Panc1 (cell line): Measurements from ENCODE around the gene CLEC16A. TPM values are rescaled to one million over a fixed set of nuclear protein-coding genes. Genes with fewer than 3 reads are reported as not detected.

Source experiments
- ATAC-seq: fragments of 200-7000 bp; cut with Tn5 transposase; 2 replicates; pipeline ENCODE4 v1.9.1; 2020; ENCODE audit warnings: mild to moderate bottlenecking, moderate library complexity
- BruUV-seq: library from RNA; stranded (reverse); fragments of 400-500 nt; replicated peaks from 2 replicates; lab custom pipeline; 2021; lab: Mats Ljungman, UMichigan
- CTCF ChIA-PET: fragments of 300-600 bp; sonication (Branson Sonifier 250); formaldehyde crosslinking; loops from one replicate; lab custom pipeline; 2022; ENCODE audit warnings: antibody characterized with exemption; lab: Charles Lee
- POLR2A ChIA-PET: fragments of 300-600 bp; sonication (Branson Sonifier 250); formaldehyde crosslinking; loops from one replicate; lab custom pipeline; 2022; ENCODE audit warnings: antibody characterized with exemption; lab: Charles Lee
- DNase-seq: peaks from one replicate; pipeline ENCODE4 v3.0.0-alpha.2; 2010; ENCODE audit warnings: low read depth, low spot score
- H3K27ac ChIP-seq: 2 replicates; pipeline ENCODE4 v1.5.1; 2011; ENCODE audit warnings: mild to moderate bottlenecking, low read length, inconsistent platforms
- H3K27me3 ChIP-seq: fragments of 200-500 bp; sonication (Bioruptor generic); 2 replicates; pipeline ENCODE4 v1.6.0; 2014; ENCODE audit warnings: low read length, inconsistent platforms; ENCODE audit not compliant: control insufficient read depth, insufficient read depth
- H3K36me3 ChIP-seq: fragments of 200-500 bp; sonication (Bioruptor generic); 2 replicates; pipeline ENCODE4 v1.5.1; 2014; ENCODE audit warnings: inconsistent platforms, mild to moderate bottlenecking, low read length, moderate library complexity; ENCODE audit not compliant: control insufficient read depth, insufficient read depth
- H3K4me1 ChIP-seq: 2 replicates; pipeline ENCODE4 v1.5.1; 2011; ENCODE audit warnings: inconsistent platforms, mild to moderate bottlenecking, low read length, moderate library complexity; ENCODE audit not compliant: control insufficient read depth, insufficient read depth
- H3K4me3 ChIP-seq, 2 experiments: 2 replicates each; pipeline ENCODE4 v1.5.1; 2011 to 2012; ENCODE audit warnings: low read depth in 2 of 2, low read length in 2 of 2, mild to moderate bottlenecking in 2 of 2, inconsistent platforms in 1 of 2, moderate library complexity in 1 of 2
- H3K9me3 ChIP-seq: fragments of 200-500 bp; sonication (Bioruptor generic); 2 replicates; pipeline ENCODE4 v1.5.1; 2014; ENCODE audit warnings: low read depth, mild to moderate bottlenecking, inconsistent platforms, low read length, moderate library complexity; ENCODE audit not compliant: control insufficient read depth, insufficient read depth
- CTCF ChIP-seq: fragments of 450-650 bp; IDR thresholded peaks from 2 replicates; pipeline ENCODE4 v1.5.1; 2017; ENCODE audit warnings: mild to moderate bottlenecking
- POLR2AphosphoS5 ChIP-seq: IDR thresholded peaks from 2 replicates; pipeline ENCODE4 v1.6.1; 2012; ENCODE audit warnings: mild to moderate bottlenecking, low read depth, low read length, moderate library complexity
- REST ChIP-seq, 2 experiments: IDR thresholded peaks; 2 replicates each; pipeline ENCODE4 v1.6.1; 2011 to 2012; ENCODE audit warnings: low read depth in 2 of 2, control low read depth in 1 of 2, low read length in 1 of 2, mild to moderate bottlenecking in 1 of 2, moderate library complexity in 1 of 2; ENCODE audit not compliant: insufficient read depth in 1 of 2
- SIN3A ChIP-seq: IDR thresholded peaks from 2 replicates; pipeline ENCODE4 v1.6.1; 2012; ENCODE audit warnings: low read depth, mild to moderate bottlenecking, low read length, moderate library complexity, borderline replicate concordance; ENCODE audit not compliant: insufficient read depth
- TCF7L2 ChIP-seq: IDR thresholded peaks from 2 replicates; pipeline ENCODE4 v1.6.1; 2011; ENCODE audit warnings: mild to moderate bottlenecking, low read depth, low read length, inconsistent platforms
- in situ Hi-C: cut with HindIII; loops from 2 replicates; pipeline ENCODE4 v1.10.0; 2016; ENCODE audit warnings: low sequenced_read_pairs, low pct_unique_long_range_greater_than_20kb
- intact Hi-C: fragments of 100-400 bp; cut with micrococcal nuclease; formaldehyde crosslinking; loops from one replicate; pipeline ENCODE4 v1.10.0; 2022; ENCODE audit not compliant: unreplicated experiment
- total RNA-seq: library from RNA; stranded (reverse); gene quantifications from one replicate; pipeline ENCODE4 v1.2.1, GENCODE V29; 2021; ENCODE audit not compliant: unreplicated experiment

The CLEC16A gene
- total RNA-seq, 1 experiment from 2014 or later, result 21.0 TPM

GRCh38 chr16:10938321-10938720 is 6.0 kb upstream of the CLEC16A start:
- Histone ChIP-seq H3K27me3 (no peaks in the 10 kb centered on the region), H3K4me3 (no peak overlapping the region), H3K36me3 (no peaks in the 10 kb centered on the region), H3K9me3 (no peaks in the 10 kb centered on the region), H3K27ac (no peak overlapping the region), H3K4me1 (peaks cover 26% of the 10 kb centered on the region)
- DNase-seq (no peak), ATAC-seq (no peak)
- no TSS peak for BruUV-seq
- intact Hi-C loops (no loop called here), in situ Hi-C loops (no loop called here)
- ChIA-PET CTCF (no interaction called here), POLR2A (no interaction called here)
- TF ChIP-seq SIN3A (no peak), POLR2AphosphoS5 (no peak), TCF7L2 (no peak), REST (IDR thresholded peaks at IDR 0.05; ENCODE audit: insufficient read depth in 1 of 2, low read depth in 2 of 2, low read length in 1 of 2) (no peak)

- intact Hi-C loops, result no loop called here
- POLR2A ChIA-PET, result no interaction called here
Observed at GRCh38 chr16:10938796-10939648, 5.3 kb upstream of the CLEC16A start.

More at GRCh38 chr16:10938796-10939648, 5.3 kb upstream of the CLEC16A start:
- no peak for TF ChIP-seq REST (IDR thresholded peaks at IDR 0.05; ENCODE audit: insufficient read depth in 1 of 2, low read depth in 2 of 2, low read length in 1 of 2)
- TF ChIP-seq CTCF, result no peak
- TF ChIP-seq SIN3A, result no peak
- no peak for TF ChIP-seq POLR2AphosphoS5
- no peak for TF ChIP-seq TCF7L2
- ATAC-seq (no peak), DNase-seq (no peak)
- Histone ChIP-seq H3K27me3 (no peaks in the 10 kb centered on the region), H3K27ac (no peak overlapping the region), H3K4me1 (peaks cover 33% of the 10 kb centered on the region), H3K9me3 (no peaks in the 10 kb centered on the region), H3K36me3 (no peaks in the 10 kb centered on the region), H3K4me3 (no peak overlapping the region)
- no TSS peak for BruUV-seq
- in situ Hi-C loops, result no loop called here
- CTCF ChIA-PET, result interaction anchor here (0.6 kb wide), 2 partner anchors 9 to 20 kb away, joined by 3 read pairs; no protein-coding TSS in a partner anchor
